WTC11 (cell line): Measurements from ENCODE around the gene HLA-DMA.

Experiments
- AFF4 ChIP-seq: sonication (generic); formaldehyde crosslinking; IDR thresholded peaks from 2 replicates; pipeline ENCODE4 v1.8.1; 2023; ENCODE audit warnings: mild to moderate bottlenecking, missing genetic modification reagents, borderline replicate concordance
- AR ChIP-seq: fragments of 250-450 bp; sonication (Bioruptor Pico); IDR thresholded peaks from 2 replicates; pipeline ENCODE4 v1.9.0; 2021; ENCODE audit warnings: mild to moderate bottlenecking
- ATF3 ChIP-seq: sonication (generic); formaldehyde crosslinking; conservative IDR thresholded peaks from 2 replicates; pipeline ENCODE4 v1.8.1; 2022; ENCODE audit warnings: mild to moderate bottlenecking, missing genetic modification reagents
- CTCF ChIP-seq: fragments of 200-600 bp; IDR thresholded peaks from 2 replicates; pipeline ENCODE4 v1.8.0; 2022; ENCODE audit warnings: antibody characterized with exemption
- ESRRA ChIP-seq: sonication (generic); formaldehyde crosslinking; IDR thresholded peaks from 2 replicates; pipeline ENCODE4 v1.8.1; 2022; ENCODE audit warnings: mild to moderate bottlenecking, missing genetic modification reagents, borderline replicate concordance
- ETV6 ChIP-seq: sonication (generic); formaldehyde crosslinking; IDR thresholded peaks from 2 replicates; pipeline ENCODE4 v1.8.1; 2022; ENCODE audit warnings: mild to moderate bottlenecking, missing genetic modification reagents
- MAX ChIP-seq: sonication (generic); formaldehyde crosslinking; IDR thresholded peaks from 2 replicates; pipeline ENCODE4 v1.8.0; 2022; ENCODE audit warnings: mild to moderate bottlenecking, missing genetic modification reagents
- NFE2L1 ChIP-seq: sonication (generic); formaldehyde crosslinking; IDR thresholded peaks from 2 replicates; pipeline ENCODE4 v1.8.1; 2023; ENCODE audit warnings: missing genetic modification reagents
- TCF7 ChIP-seq: sonication (generic); formaldehyde crosslinking; IDR thresholded peaks from 2 replicates; pipeline ENCODE4 v1.8.0; 2022; ENCODE audit warnings: mild to moderate bottlenecking, low read depth, missing genetic modification reagents, moderate library complexity
- ZBTB43 ChIP-seq: sonication (generic); formaldehyde crosslinking; IDR thresholded peaks from 2 replicates; pipeline ENCODE4 v1.8.1; 2023; ENCODE audit warnings: mild to moderate bottlenecking, missing genetic modification reagents
- ZMAT4 ChIP-seq: fragments of 250-450 bp; sonication (Bioruptor Pico); IDR thresholded peaks from 2 replicates; pipeline ENCODE4 v1.9.0; 2021; ENCODE audit warnings: mild to moderate bottlenecking

- no peak for TF ChIP-seq ESRRA (CRISPR knock-in tag)
- TF ChIP-seq ATF3 (CRISPR knock-in tag) = no peak
- no peak for TF ChIP-seq ZBTB43 (CRISPR knock-in tag)
- TF ChIP-seq ZMAT4 (CRISPR knock-in tag) = no peak
- no peak for TF ChIP-seq MAX (CRISPR knock-in tag)
- no peak for TF ChIP-seq CTCF
- no peak for TF ChIP-seq ETV6 (CRISPR knock-in tag)
- no peak for TF ChIP-seq NFE2L1 (CRISPR knock-in tag)
- no peak for TF ChIP-seq AFF4
- no peak for TF ChIP-seq AR
- no peak for TF ChIP-seq TCF7
Measured at GRCh38 chr6:32976334-32977069, 23.6 kb upstream of the HLA-DMA start.
